HepG2 (cell line): Measurements from ENCODE around the gene FAF2. TPM values are rescaled to one million over a fixed set of nuclear protein-coding genes. Genes with fewer than 3 reads are reported as not detected.

Source experiments
- ATAC-seq: fragments of 200-7000 bp; cut with Tn5 transposase; 3 replicates; pipeline ENCODE4 v1.9.1; 2020; ENCODE audit warnings: mild to moderate bottlenecking, moderate library complexity
- BruUV-seq: library from RNA; stranded (reverse); fragments of 400-500 nt; replicated peaks from 2 replicates; lab custom pipeline; 2021; lab: Mats Ljungman, UMichigan
- CTCF ChIA-PET: fragments of 300-600 bp; formaldehyde crosslinking; extraction: SDS; loops from one replicate; lab custom pipeline; 2021; ENCODE audit warnings: low total read pairs, inconsistent platforms, low intra/inter-chr PET ratio; lab: Yijun Ruan, JAX
- POLR2A ChIA-PET: fragments of 350-600 bp; sonication (Branson Sonifier 250); formaldehyde crosslinking; loops from one replicate; lab custom pipeline; 2020; ENCODE audit warnings: antibody characterized with exemption, inconsistent platforms; lab: Yijun Ruan, JAX
- DNase-seq: peaks from one replicate; pipeline ENCODE4 v3.0.0-alpha.2; 2015; ENCODE audit warnings: low spot score
- FAIRE-seq: peaks from 3 replicates; lab custom pipeline; 2011; peaks lifted over from hg19 to GRCh38; lab: Jason Lieb, UNC
- H2AFZ ChIP-seq: one replicate; pipeline ENCODE4 v1.6.1; 2011; ENCODE audit warnings: low read length, inconsistent platforms
- H3K27ac ChIP-seq: fragments of 300-600 bp; 3 replicates; pipeline ENCODE4 v1.8.0; 2011; ENCODE audit warnings: mixed run types, mild to moderate bottlenecking, mixed read lengths, low read length, inconsistent platforms; ENCODE audit not compliant: insufficient read depth; ENCODE audit errors: extremely low read length
- H3K27me3 ChIP-seq, 2 experiments: fragments of 200-600 bp in 1 of 2; 2 replicates in 1 of 2; 3 replicates in 1 of 2; pipeline versions ENCODE4 v1.6.0 to v1.8.0; 2011; ENCODE audit warnings: low read length in 2 of 2, mild to moderate bottlenecking in 2 of 2, moderate library complexity in 2 of 2, inconsistent platforms in 1 of 2; ENCODE audit not compliant: insufficient read depth in 2 of 2, control insufficient read depth in 1 of 2
- H3K36me3 ChIP-seq, 2 experiments: fragments of 200-600 bp in 1 of 2; replicated peaks in 1 of 2; 2 replicates in 1 of 2; 3 replicates in 1 of 2; pipeline versions ENCODE4 v1.5.1 to v1.8.0; 2011; ENCODE audit warnings: low read length in 2 of 2, inconsistent platforms in 1 of 2; ENCODE audit not compliant: insufficient read depth in 2 of 2, control insufficient read depth in 1 of 2
- H3K4me1 ChIP-seq: 2 replicates; pipeline ENCODE4 v1.5.1; 2012; ENCODE audit warnings: low read length, inconsistent platforms; ENCODE audit not compliant: insufficient read depth
- H3K4me2 ChIP-seq: 2 replicates; pipeline ENCODE4 v1.6.0; 2011; ENCODE audit warnings: low read depth, low read length, inconsistent platforms
- H3K4me3 ChIP-seq, 3 experiments: fragments of 200-600 bp in 1 of 3; sonication (generic), shearing (Covaris generic) in 1 of 3; replicated peaks in 1 of 3; 2 replicates each; pipeline ENCODE4 v1.5.1; 2011 to 2016; ENCODE audit warnings: low read length in 3 of 3, inconsistent platforms in 2 of 3, low read depth in 2 of 3, mild to moderate bottlenecking in 2 of 3, control low read depth in 1 of 3, mixed read lengths in 1 of 3; ENCODE audit not compliant: insufficient read depth in 1 of 3
- H3K79me2 ChIP-seq: one replicate; pipeline ENCODE4 v1.6.1; 2011; ENCODE audit warnings: low read length, inconsistent platforms; ENCODE audit not compliant: insufficient read depth
- H3K9ac ChIP-seq: 2 replicates; pipeline ENCODE4 v1.6.0; 2011; ENCODE audit warnings: mild to moderate bottlenecking, low read depth, low read length, inconsistent platforms; ENCODE audit not compliant: insufficient read depth
- H3K9me3 ChIP-seq: 2 replicates; pipeline ENCODE4 v1.5.1; 2012; ENCODE audit warnings: mild to moderate bottlenecking, low read length
- H4K20me1 ChIP-seq: 2 replicates; pipeline ENCODE4 v1.6.0; 2011; ENCODE audit warnings: inconsistent platforms, mild to moderate bottlenecking, low read length, moderate library complexity; ENCODE audit not compliant: insufficient read depth
- HCFC1 ChIP-seq: fragments of 150-350 bp; IDR thresholded peaks from 2 replicates; pipeline ENCODE4 v1.6.1; 2014; ENCODE audit warnings: low read depth, low read length
- HMG20B ChIP-seq: conservative IDR thresholded peaks from 2 replicates; pipeline ENCODE4 v1.6.1; 2016; ENCODE audit warnings: missing genetic modification reagents, missing compliant biosample characterization
- JDP2 ChIP-seq: sonication (generic); formaldehyde crosslinking; IDR thresholded peaks from 2 replicates; pipeline ENCODE4 v1.8.1; 2022; ENCODE audit warnings: missing genetic modification reagents, borderline replicate concordance
- JUND ChIP-seq: sonication (generic); formaldehyde crosslinking; IDR thresholded peaks from 2 replicates; pipeline ENCODE4 v1.8.0; 2022; ENCODE audit warnings: mild to moderate bottlenecking, missing genetic modification reagents
- KDM5B ChIP-seq: sonication (generic); formaldehyde crosslinking; IDR thresholded peaks from 2 replicates; pipeline ENCODE4 v1.4.0; 2020; ENCODE audit warnings: missing genetic modification reagents, mild to moderate bottlenecking, borderline replicate concordance
- MAFG ChIP-seq: sonication (generic); formaldehyde crosslinking; IDR thresholded peaks from 2 replicates; pipeline ENCODE4 v1.5.1; 2020; ENCODE audit warnings: mild to moderate bottlenecking, missing genetic modification reagents
- NR2F2 ChIP-seq: IDR thresholded peaks from 2 replicates; pipeline ENCODE4 v1.6.1; 2012; ENCODE audit warnings: low read depth, inconsistent platforms, borderline replicate concordance
- PHF21A ChIP-seq: sonication (generic); formaldehyde crosslinking; IDR thresholded peaks from 2 replicates; pipeline ENCODE4 v1.5.0; 2020; ENCODE audit warnings: mild to moderate bottlenecking, missing genetic modification reagents
- PPARG ChIP-seq: conservative IDR thresholded peaks from 2 replicates; pipeline ENCODE4 v1.6.1; 2016; ENCODE audit warnings: missing biosample characterization, missing genetic modification reagents
- RBFOX2 ChIP-seq: fragments of 200-400 bp; formaldehyde crosslinking; IDR thresholded peaks from 2 replicates; pipeline ENCODE4 v1.6.1; 2017; ENCODE audit warnings: low read depth, mild to moderate bottlenecking, low read length
- SRSF1 ChIP-seq: fragments of 200-400 bp; formaldehyde crosslinking; optimal IDR thresholded peaks from 2 replicates; pipeline ENCODE3; 2017; ENCODE audit warnings: mild to moderate bottlenecking, low read depth, low read length, moderate library complexity
- SRY ChIP-seq: sonication (generic); formaldehyde crosslinking; IDR thresholded peaks from 2 replicates; pipeline ENCODE4 v1.8.0; 2022; ENCODE audit warnings: mild to moderate bottlenecking, missing genetic modification reagents
- XRCC5 ChIP-seq: fragments of 200-400 bp; formaldehyde crosslinking; optimal IDR thresholded peaks from 2 replicates; pipeline ENCODE3; 2017; ENCODE audit warnings: mild to moderate bottlenecking, low read length
- YEATS2 ChIP-seq: sonication (generic); formaldehyde crosslinking; IDR thresholded peaks from 2 replicates; pipeline ENCODE4 v1.4.0; 2020; ENCODE audit warnings: missing genetic modification reagents, borderline replicate concordance
- ZBTB26 ChIP-seq: IDR thresholded peaks from 2 replicates; pipeline ENCODE4 v1.6.1; 2016; ENCODE audit warnings: missing compliant biosample characterization, missing genetic modification reagents, borderline replicate concordance
- ZMYM4 ChIP-seq: sonication (generic); formaldehyde crosslinking; IDR thresholded peaks from 2 replicates; pipeline ENCODE4 v1.8.1; 2023; ENCODE audit warnings: mild to moderate bottlenecking, missing genetic modification reagents
- ZNF296 ChIP-seq: sonication (generic); formaldehyde crosslinking; conservative IDR thresholded peaks from 2 replicates; pipeline ENCODE4 v1.5.0; 2020; ENCODE audit warnings: mild to moderate bottlenecking, missing genetic modification reagents
- ZNF333 ChIP-seq: sonication (generic); formaldehyde crosslinking; IDR thresholded peaks from 2 replicates; pipeline ENCODE4 v1.4.0; 2020; ENCODE audit warnings: mild to moderate bottlenecking, missing genetic modification reagents, borderline replicate concordance
- ZNF34 ChIP-seq: sonication (generic); formaldehyde crosslinking; IDR thresholded peaks from 2 replicates; pipeline ENCODE4 v1.4.0; 2020; ENCODE audit warnings: mild to moderate bottlenecking, missing genetic modification reagents, borderline replicate concordance
- ZNF607 ChIP-seq: sonication (generic); formaldehyde crosslinking; IDR thresholded peaks from 2 replicates; pipeline ENCODE4 v1.5.1; 2020; ENCODE audit warnings: missing genetic modification reagents, mild to moderate bottlenecking, borderline replicate concordance
- WGBS: methylation state at CpG from one replicate; pipeline ENCODE4 v1.1.6; 2017; ENCODE audit warnings: low lambda C conversion rate; 5-methylcytosine and 5-hydroxymethylcytosine counted together
- in situ Hi-C: cut with HindIII; loops from 2 replicates; pipeline ENCODE4 v1.10.0; 2017; ENCODE audit warnings: low pct_unique_long_range_greater_than_20kb; ENCODE audit not compliant: extremely low pct_ligation_motif_present
- intact Hi-C: fragments of 100-400 bp; cut with micrococcal nuclease; formaldehyde crosslinking; loops from one replicate; pipeline ENCODE4 v1.10.0; 2022; ENCODE audit not compliant: unreplicated experiment
- polyA plus RNA-seq, 8 experiments: library from polyadenylated mRNA; depleted of rRNA in 3 of 8; stranded (reverse) in 7 of 8; unstranded in 1 of 8; fragments of >200 nt; fragmentation: Illumina TruSeq in 4 of 8; extraction: Trizol in 4 of 8; gene quantifications; 2 replicates each; pipeline versions ENCODE4 v1.2.1 to v1.2.3, GENCODE V29; 2011 to 2016; ENCODE audit warnings: low read depth in 4 of 8, missing spikeins in 1 of 8, mixed read lengths in 1 of 8; ENCODE audit not compliant: insufficient read depth in 1 of 8
- total RNA-seq, 5 experiments: library from RNA; depleted of rRNA; stranded (reverse); fragments of >200 nt; fragmentation: Illumina TruSeq; extraction: Trizol; gene quantifications; 2 replicates each; pipeline ENCODE4 v1.2.3, GENCODE V29; 2016; ENCODE audit warnings: low read depth in 1 of 5
- TF ChIP-seq, protein P1 (sequence below): fragments of 450-650 bp; IDR thresholded peaks from 2 replicates; pipeline ENCODE4 v1.6.1; 2017; ENCODE audit warnings: mild to moderate bottlenecking
- TF ChIP-seq, protein P2 (sequence below): IDR thresholded peaks from 2 replicates; pipeline ENCODE4 v1.6.1; 2016; ENCODE audit warnings: missing biosample characterization, missing genetic modification reagents, low read depth

FAF2 gene
- total and polyA plus RNA-seq, 2 of the 13 experiments (the other 11 are each of a cell fraction or from before 2014, with no cell fraction given), result 27.8 to 34.3 TPM

DNA sequence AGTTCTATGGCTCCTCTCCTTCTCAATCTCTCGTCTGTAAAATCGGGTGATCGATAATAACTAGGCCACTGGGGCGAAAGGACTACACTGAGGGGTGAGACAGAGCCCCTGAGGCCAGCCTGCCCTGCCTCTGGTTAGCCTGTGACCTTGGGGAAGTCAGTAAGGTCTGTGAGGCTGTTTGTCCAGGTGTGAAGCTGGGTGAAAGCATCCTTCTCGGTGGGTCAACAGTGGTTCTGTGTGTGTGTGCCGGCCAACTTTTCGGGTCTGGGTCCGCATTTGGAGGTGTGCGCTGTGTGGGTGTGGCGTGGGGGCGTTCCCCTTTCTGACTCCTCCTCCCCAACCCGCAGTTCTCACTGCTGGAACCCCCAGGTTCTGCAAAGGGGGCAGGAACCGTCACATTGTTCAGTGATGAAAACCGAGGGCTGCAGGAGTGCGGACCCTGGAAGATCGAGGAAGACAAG lies 94.0 kb downstream of the FAF2 start:
- Histone ChIP-seq H4K20me1 (no peaks in the 10 kb centered on the region), H3K4me2 (peak overlapping the region; percentile 93), H3K9me3 (no peaks in the 10 kb centered on the region), H3K27ac (peak overlapping the region; percentile 13), H2AFZ (no peak overlapping the region), H3K4me1 (peaks cover 77% of the 10 kb centered on the region), H3K4me3 (peak overlapping the region; percentile 67 to 77 (median 68)), H3K79me2 (no peaks in the 10 kb centered on the region), H3K9ac (peak overlapping the region; percentile 74), H3K36me3 (no peaks in the 10 kb centered on the region), H3K27me3 (no peaks in the 10 kb centered on the region; a peak in 1 of 5 replicates)
- WGBS, result 17% methylated on average over 11 of the region's 16 CpGs
- intact Hi-C loops (no loop called here), in situ Hi-C loops (loop anchor here (25.0 kb wide), 1 partner anchor 820 kb away; the partner anchor contains the start of genes LMAN2 and RGS14)
- ATAC-seq (no peak), FAIRE-seq (no peak), DNase-seq (no peak)
- CTCF ChIA-PET, result no interaction called here
- POLR2A ChIA-PET, result no interaction called here
- no TSS peak for BruUV-seq
- TF ChIP-seq SRY, result no peak
- TF ChIP-seq MAFG, result no peak
- no peak for TF ChIP-seq ZNF34
- no peak for TF ChIP-seq XRCC5
- no peak for TF ChIP-seq JUND
- no peak for TF ChIP-seq ZMYM4
- TF ChIP-seq HCFC1, result no peak
- TF ChIP-seq ZBTB26 (CRISPR knock-in tag), result no peak
- TF ChIP-seq, protein P1, sequence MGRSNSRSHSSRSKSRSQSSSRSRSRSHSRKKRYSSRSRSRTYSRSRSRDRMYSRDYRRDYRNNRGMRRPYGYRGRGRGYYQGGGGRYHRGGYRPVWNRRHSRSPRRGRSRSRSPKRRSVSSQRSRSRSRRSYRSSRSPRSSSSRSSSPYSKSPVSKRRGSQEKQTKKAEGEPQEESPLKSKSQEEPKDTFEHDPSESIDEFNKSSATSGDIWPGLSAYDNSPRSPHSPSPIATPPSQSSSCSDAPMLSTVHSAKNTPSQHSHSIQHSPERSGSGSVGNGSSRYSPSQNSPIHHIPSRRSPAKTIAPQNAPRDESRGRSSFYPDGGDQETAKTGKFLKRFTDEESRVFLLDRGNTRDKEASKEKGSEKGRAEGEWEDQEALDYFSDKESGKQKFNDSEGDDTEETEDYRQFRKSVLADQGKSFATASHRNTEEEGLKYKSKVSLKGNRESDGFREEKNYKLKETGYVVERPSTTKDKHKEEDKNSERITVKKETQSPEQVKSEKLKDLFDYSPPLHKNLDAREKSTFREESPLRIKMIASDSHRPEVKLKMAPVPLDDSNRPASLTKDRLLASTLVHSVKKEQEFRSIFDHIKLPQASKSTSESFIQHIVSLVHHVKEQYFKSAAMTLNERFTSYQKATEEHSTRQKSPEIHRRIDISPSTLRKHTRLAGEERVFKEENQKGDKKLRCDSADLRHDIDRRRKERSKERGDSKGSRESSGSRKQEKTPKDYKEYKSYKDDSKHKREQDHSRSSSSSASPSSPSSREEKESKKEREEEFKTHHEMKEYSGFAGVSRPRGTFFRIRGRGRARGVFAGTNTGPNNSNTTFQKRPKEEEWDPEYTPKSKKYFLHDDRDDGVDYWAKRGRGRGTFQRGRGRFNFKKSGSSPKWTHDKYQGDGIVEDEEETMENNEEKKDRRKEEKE, result no peak
- TF ChIP-seq, protein P2, sequence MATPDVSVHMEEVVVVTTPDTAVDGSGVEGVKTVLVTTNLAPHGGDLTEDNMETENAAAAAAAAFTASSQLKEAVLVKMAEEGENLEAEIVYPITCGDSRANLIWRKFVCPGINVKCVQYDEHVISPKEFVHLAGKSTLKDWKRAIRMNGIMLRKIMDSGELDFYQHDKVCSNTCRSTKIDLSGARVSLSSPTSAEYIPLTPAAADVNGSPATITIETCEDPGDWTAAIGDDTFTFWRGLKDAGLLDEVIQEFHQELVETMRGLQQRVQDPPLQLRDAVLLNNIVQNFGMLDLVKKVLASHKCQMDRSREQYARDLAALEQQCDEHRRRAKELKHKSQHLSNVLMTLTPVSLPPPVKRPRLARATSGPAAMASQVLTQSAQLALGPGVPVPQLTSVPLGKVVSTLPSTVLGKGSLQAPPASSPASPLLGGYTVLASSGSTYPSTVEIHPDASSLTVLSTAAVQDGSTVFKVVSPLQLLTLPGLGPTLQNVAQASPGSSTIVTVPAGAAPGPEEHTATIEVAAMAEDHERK (CRISPR knock-in tag), result no peak
- no peak for TF ChIP-seq NR2F2
- TF ChIP-seq JDP2 (CRISPR knock-in tag), result no peak
- TF ChIP-seq RBFOX2, result no peak
- TF ChIP-seq PPARG (CRISPR knock-in tag), result no peak
- TF ChIP-seq SRSF1, result peak; percentile 15
- no peak for TF ChIP-seq ZNF607 (CRISPR knock-in tag)
- TF ChIP-seq ZNF296, result no peak
- TF ChIP-seq ZNF333 (CRISPR knock-in tag), result 0 out of 2 replicates have a peak, but pooled peaks have one; percentile 4
- TF ChIP-seq YEATS2, result no peak
- no peak for TF ChIP-seq HMG20B (CRISPR knock-in tag)
- TF ChIP-seq PHF21A (CRISPR knock-in tag), result no peak
- no peak for TF ChIP-seq KDM5B (CRISPR knock-in tag)
